MCF 10A (cell line): Measurements from ENCODE around the gene PCGF2. TPM values are rescaled to one million over a fixed set of nuclear protein-coding genes. Genes with fewer than 3 reads are reported as not detected.

Experiments
- BruUV-seq: library from RNA; stranded (reverse); fragments of 400-500 nt; replicated peaks from 2 replicates; lab custom pipeline; 2021; lab: Mats Ljungman, UMichigan
- CTCF ChIA-PET: fragments of 300-600 bp; sonication (Branson Sonifier 250); formaldehyde crosslinking; extraction: SDS; loops from one replicate; lab custom pipeline; 2021; ENCODE audit warnings: antibody characterized with exemption, inconsistent platforms; lab: Yijun Ruan, JAX
- POLR2A ChIA-PET: fragments of 300-600, 350-650 bp; sonication (Branson Sonifier 250); formaldehyde crosslinking; extraction: SDS; loops from one replicate; lab custom pipeline; 2020; ENCODE audit warnings: antibody characterized with exemption, inconsistent platforms; lab: Yijun Ruan, JAX
- DNase-seq: peaks from one replicate; pipeline ENCODE4 v3.0.0-alpha.2; 2018; ENCODE audit not compliant: unreplicated experiment
- H3K27ac Mint-ChIP-seq: one replicate; pipeline ENCODE4 v1.8.0; 2022; ENCODE audit warnings: mild to moderate bottlenecking, low read depth, mixed read lengths; ENCODE audit not compliant: unreplicated experiment
- H3K27me3 Mint-ChIP-seq: one replicate; pipeline ENCODE4 v1.8.0; 2022; ENCODE audit warnings: mixed read lengths; ENCODE audit not compliant: insufficient read depth, unreplicated experiment
- H3K36me3 Mint-ChIP-seq: one replicate; pipeline ENCODE4 v1.8.0; 2022; ENCODE audit warnings: mild to moderate bottlenecking, moderate library complexity, mixed read lengths; ENCODE audit not compliant: insufficient read depth, unreplicated experiment
- H3K4me1 Mint-ChIP-seq: one replicate; pipeline ENCODE4 v1.8.0; 2022; ENCODE audit warnings: mixed read lengths; ENCODE audit not compliant: insufficient read depth, unreplicated experiment
- H3K4me3 Mint-ChIP-seq: one replicate; pipeline ENCODE4 v1.8.0; 2022; ENCODE audit warnings: mild to moderate bottlenecking, moderate library complexity, mixed read lengths; ENCODE audit not compliant: unreplicated experiment
- H3K9me3 Mint-ChIP-seq: one replicate; pipeline ENCODE4 v1.8.0; 2022; ENCODE audit warnings: mixed read lengths; ENCODE audit not compliant: unreplicated experiment
- CTCF ChIP-seq: fragments of 200-600 bp; IDR thresholded peaks from one replicate; pipeline ENCODE4 v1.8.0; 2022; ENCODE audit warnings: antibody characterized with exemption, mild to moderate bottlenecking; ENCODE audit not compliant: unreplicated experiment
- intact Hi-C: fragments of 100-400 bp; cut with micrococcal nuclease; formaldehyde crosslinking; loops from 2 replicates; pipeline ENCODE4 v1.14.1; 2022
- total RNA-seq: library from RNA; stranded (reverse); gene quantifications from 2 replicates; pipeline ENCODE4 v1.2.3, GENCODE V29; 2022

PCGF2 gene
- total RNA-seq, 1 experiment from 2014 or later: 32.6 TPM

GRCh38 chr17:38721802-38722201, 26.3 kb downstream of the PCGF2 start:
- no TSS peak for BruUV-seq
- CTCF ChIA-PET: interaction anchor here (0.5 to 0.6 kb wide), 2 partner anchors 34 to 261 kb away, joined by 3 read pairs; no protein-coding TSS in a partner anchor
- Mint-ChIP-seq H3K27ac (no peak overlapping the region), H3K27me3 (no peaks in the 10 kb centered on the region), H3K4me3 (no peak overlapping the region), H3K4me1 (no peaks in the 10 kb centered on the region), H3K9me3 (no peaks in the 10 kb centered on the region), H3K36me3 (peaks cover 6% of the 10 kb centered on the region)
- POLR2A ChIA-PET: no interaction called here
- DNase-seq: no peak
- TF ChIP-seq CTCF: no peak
- intact Hi-C loops: no loop called here

- POLR2A ChIA-PET: no interaction called here
- H3K9me3 Mint-ChIP-seq: no peaks in the 10 kb centered on the region
- H3K4me3 Mint-ChIP-seq: no peak overlapping the region
- no peak overlapping the region for H3K27ac Mint-ChIP-seq
- CTCF ChIA-PET: no interaction called here
- no peaks in the 10 kb centered on the region for H3K27me3 Mint-ChIP-seq
- intact Hi-C loops: no loop called here
- no peak for DNase-seq
- no peak for TF ChIP-seq CTCF
- H3K4me1 Mint-ChIP-seq: no peaks in the 10 kb centered on the region
- no TSS peak for BruUV-seq
- peaks cover 7% of the 10 kb centered on the region for H3K36me3 Mint-ChIP-seq
Measured at GRCh38 chr17:38720941-38721340, 27.2 kb downstream of the PCGF2 start.

GRCh38 chr17:38719943-38720641, 28.0 kb downstream of the PCGF2 start:
- Mint-ChIP-seq H3K36me3 (peaks cover 16% of the 10 kb centered on the region), H3K9me3 (no peaks in the 10 kb centered on the region), H3K4me3 (no peak overlapping the region), H3K27ac (no peak overlapping the region), H3K27me3 (no peaks in the 10 kb centered on the region), H3K4me1 (no peaks in the 10 kb centered on the region)
- intact Hi-C loops: no loop called here
- ChIA-PET CTCF (no interaction called here), POLR2A (interaction anchor here (0.8 kb wide), 1 partner anchor 11 kb away, joined by 3 read pairs; no protein-coding TSS in a partner anchor)
- DNase-seq: no peak
- BruUV-seq: no TSS peak
- TF ChIP-seq CTCF: no peak

- ChIA-PET POLR2A (interaction anchor here (0.6 to 1.8 kb wide), 4 partner anchors 9 to 56 kb away, joined by 4 to 12 read pairs (median 9); partner anchors contain the start of genes CISD3 and MLLT6), CTCF (no interaction called here)
- Mint-ChIP-seq H3K9me3 (no peaks in the 10 kb centered on the region), H3K36me3 (peaks cover 22% of the 10 kb centered on the region), H3K4me1 (no peaks in the 10 kb centered on the region), H3K27ac (no peak overlapping the region), H3K4me3 (no peak overlapping the region), H3K27me3 (no peaks in the 10 kb centered on the region)
- DNase-seq: no peak
- intact Hi-C loops: no loop called here
- BruUV-seq: no TSS peak
- no peak for TF ChIP-seq CTCF
Measured at GRCh38 chr17:38719289-38719942, 28.7 kb downstream of the PCGF2 start.
